Activated T-cell treated with anti-CD3 and anti-CD28 coated beads, Interleukin-2, amount 50 U/mL, for 72 hours (primary cell): Measurements from ENCODE around the gene CAMTA1. TPM values are rescaled to one million over a fixed set of nuclear protein-coding genes. Genes with fewer than 3 reads are reported as not detected.

Experiments used
- ATAC-seq, 2 donors: fragments of 150-1000 bp; cut with Tn5 transposase; replicated peaks in 1 of 2; 2 replicates each; pipeline ENCODE4 v1.10.0; 2021; ENCODE audit warnings: moderate library complexity in 2 of 2, mild to moderate bottlenecking in 1 of 2
- DNase-seq, 2 donors: peaks; one replicate each; pipeline ENCODE4 v3.0.0; 2021 to 2022; ENCODE audit warnings: mixed read lengths in 1 of 2
- H3K27ac Mint-ChIP-seq: one replicate; pipeline ENCODE4 v1.8.0; 2022; ENCODE audit warnings: mild to moderate bottlenecking, moderate library complexity, mixed read lengths
- H3K27me3 Mint-ChIP-seq: one replicate; pipeline ENCODE4 v1.8.0; 2022; ENCODE audit warnings: low read depth, mixed read lengths
- H3K36me3 Mint-ChIP-seq, 2 donors: one replicate each; pipeline ENCODE4 v1.8.0; 2022; ENCODE audit warnings: mixed read lengths in 2 of 2, mild to moderate bottlenecking in 1 of 2; ENCODE audit not compliant: insufficient read depth in 2 of 2
- H3K4me1 Mint-ChIP-seq: one replicate; pipeline ENCODE4 v1.8.0; 2022; ENCODE audit warnings: low read depth, mixed read lengths
- H3K4me3 Mint-ChIP-seq, 2 donors: one replicate each; pipeline ENCODE4 v1.8.0; 2022; ENCODE audit warnings: mild to moderate bottlenecking in 2 of 2, mixed read lengths in 2 of 2, moderate library complexity in 2 of 2
- H3K9me3 Mint-ChIP-seq, 2 donors: one replicate each; pipeline ENCODE4 v1.8.0; 2022; ENCODE audit warnings: mixed read lengths in 2 of 2
- total RNA-seq, 2 donors: library from RNA; stranded (reverse); gene quantifications; one replicate each; pipeline ENCODE4 v1.2.3, GENCODE V29; 2022

The CAMTA1 gene
- total RNA-seq, 2 donors from 2014 or later = 47.8 to 63.3 TPM

- DNase-seq (no peak), ATAC-seq (no peak)
- Mint-ChIP-seq H3K27me3 (peaks cover 5% of the 10 kb centered on the region), H3K27ac (no peak overlapping the region), H3K4me1 (no peaks in the 10 kb centered on the region), H3K4me3 (no peak overlapping the region), H3K36me3 (no peaks in the 10 kb centered on the region), H3K9me3 (no peaks in the 10 kb centered on the region)
Observed at GRCh38 chr1:7223334-7224080, 438.3 kb downstream of the CAMTA1 start.

DNA sequence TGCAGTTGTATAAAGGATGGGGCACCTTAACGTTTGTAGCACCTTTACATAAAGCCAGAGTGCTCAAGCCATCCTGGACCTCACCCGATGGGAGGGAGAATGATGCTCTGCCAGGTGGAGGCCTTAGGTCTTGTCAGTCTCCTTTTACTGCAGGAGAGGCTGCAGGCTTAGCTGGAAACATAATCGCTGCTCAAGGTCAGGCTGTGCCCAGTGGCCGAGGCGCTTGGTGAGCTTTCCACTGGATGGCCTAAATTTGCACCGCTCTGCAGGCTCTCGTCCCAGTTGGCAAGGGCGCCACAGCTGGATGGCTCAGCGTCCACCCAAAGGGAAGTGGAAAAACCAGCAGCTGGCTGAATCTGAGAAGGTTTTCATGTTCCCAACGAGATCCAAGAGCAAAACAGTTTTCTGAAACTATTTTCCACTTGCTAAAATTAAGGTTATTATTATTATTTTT, 438.9 kb downstream of the CAMTA1 start:
- ATAC-seq = no peak
- no peak for DNase-seq
- no peaks in the 10 kb centered on the region for H3K4me1 Mint-ChIP-seq
- no peaks in the 10 kb centered on the region for H3K36me3 Mint-ChIP-seq
- H3K9me3 Mint-ChIP-seq = no peaks in the 10 kb centered on the region
- H3K27me3 Mint-ChIP-seq = no peaks in the 10 kb centered on the region
- no peak overlapping the region for H3K4me3 Mint-ChIP-seq
- H3K27ac Mint-ChIP-seq = no peak overlapping the region

DNA sequence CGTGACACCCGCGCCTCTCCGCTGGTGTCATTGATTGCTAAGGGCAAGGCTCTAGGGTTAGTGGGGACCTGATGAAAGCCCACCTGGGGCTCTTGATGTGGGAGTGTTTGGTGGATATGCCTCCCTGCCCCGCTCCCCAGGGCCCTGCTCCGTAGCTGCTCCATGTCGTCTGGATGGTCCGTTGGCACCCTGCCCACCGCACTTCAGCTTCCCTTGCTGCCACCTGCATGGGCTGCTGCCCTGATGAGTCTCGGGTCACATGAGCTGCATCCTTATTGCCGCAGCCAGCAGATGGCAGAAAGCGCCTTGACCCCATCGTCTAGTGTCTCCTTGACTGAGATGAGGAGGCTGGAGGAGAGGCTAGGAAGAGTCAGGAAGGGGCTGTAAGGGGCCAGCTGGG, 439.4 kb downstream of the CAMTA1 start:
- ATAC-seq (no peak), DNase-seq (no peak)

GRCh38 chr1:7225711-7226505, 440.7 kb downstream of the CAMTA1 start:
- H3K27ac Mint-ChIP-seq = no peak overlapping the region
- DNase-seq = no peak
- ATAC-seq = no peak
- no peaks in the 10 kb centered on the region for H3K36me3 Mint-ChIP-seq
- H3K27me3 Mint-ChIP-seq = no peaks in the 10 kb centered on the region
- no peaks in the 10 kb centered on the region for H3K9me3 Mint-ChIP-seq
- no peaks in the 10 kb centered on the region for H3K4me1 Mint-ChIP-seq
- no peak overlapping the region for H3K4me3 Mint-ChIP-seq

More for the DNA sequence above, 439.4 kb downstream of the CAMTA1 start:
- Mint-ChIP-seq H3K36me3 (no peaks in the 10 kb centered on the region), H3K27ac (no peak overlapping the region), H3K27me3 (no peaks in the 10 kb centered on the region), H3K4me3 (no peak overlapping the region), H3K9me3 (no peaks in the 10 kb centered on the region), H3K4me1 (no peaks in the 10 kb centered on the region)

DNA sequence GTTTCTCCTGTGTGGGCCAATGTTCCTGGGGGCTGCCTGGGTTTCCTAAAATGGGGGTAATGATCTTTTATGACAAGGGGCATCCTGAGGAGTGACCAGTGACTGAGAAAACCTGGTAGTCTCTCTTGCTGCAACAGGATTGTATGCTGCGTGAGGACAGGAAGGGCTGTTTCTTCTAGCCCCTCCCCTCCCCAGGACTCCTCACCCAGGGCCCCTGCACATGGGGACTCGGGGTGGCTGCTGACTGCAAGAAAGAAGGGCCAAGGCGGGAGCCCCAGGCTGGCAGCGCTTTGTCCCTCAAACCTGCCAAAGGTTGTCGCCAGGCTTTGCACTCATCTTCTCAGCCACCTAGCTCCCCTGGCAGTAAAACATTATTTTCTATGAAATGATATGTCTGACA, 442.4 kb downstream of the CAMTA1 start:
- no peak overlapping the region for H3K27ac Mint-ChIP-seq
- H3K9me3 Mint-ChIP-seq = no peaks in the 10 kb centered on the region
- H3K27me3 Mint-ChIP-seq = no peaks in the 10 kb centered on the region
- ATAC-seq (no peak), DNase-seq (no peak)
- no peaks in the 10 kb centered on the region for H3K36me3 Mint-ChIP-seq
- H3K4me1 Mint-ChIP-seq = no peaks in the 10 kb centered on the region
- H3K4me3 Mint-ChIP-seq = no peak overlapping the region

DNA sequence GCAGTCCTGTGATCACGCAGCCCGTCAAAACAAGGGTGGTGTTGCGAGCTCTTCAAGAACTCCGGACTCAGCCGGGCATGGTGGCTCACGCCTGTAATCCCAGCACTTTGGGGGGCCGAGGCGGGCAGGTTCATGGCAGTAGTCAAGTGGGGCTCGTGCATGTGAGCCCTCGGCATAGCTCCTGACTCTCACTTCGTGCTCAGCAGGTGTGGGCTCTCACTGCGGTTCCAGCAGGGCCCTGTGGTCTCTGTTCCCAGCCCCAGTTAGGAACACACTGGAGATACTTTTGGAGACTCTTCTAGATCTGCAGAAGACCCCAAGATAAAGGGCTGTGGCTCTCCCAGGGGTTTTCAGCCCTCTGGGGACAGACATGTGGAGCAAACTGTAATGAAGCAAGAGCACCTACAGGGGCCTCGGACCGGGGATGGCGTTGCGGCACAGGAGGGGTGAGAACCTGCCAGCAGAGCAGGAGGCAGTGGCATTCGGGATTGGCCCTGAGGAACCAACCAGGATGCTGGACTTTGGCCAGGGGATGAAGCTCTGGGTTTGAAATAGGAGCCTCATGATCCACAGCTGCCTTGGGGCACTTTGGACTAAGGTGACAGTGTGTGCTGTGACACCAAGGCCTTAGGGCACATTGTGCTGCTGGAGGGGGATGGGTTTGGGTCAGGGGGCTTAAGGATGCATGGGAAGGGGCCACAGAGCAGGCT, 443.2 kb downstream of the CAMTA1 start:
- H3K4me3 Mint-ChIP-seq = no peak overlapping the region
- H3K27ac Mint-ChIP-seq = no peak overlapping the region
- H3K9me3 Mint-ChIP-seq = no peaks in the 10 kb centered on the region
- no peaks in the 10 kb centered on the region for H3K27me3 Mint-ChIP-seq
- no peaks in the 10 kb centered on the region for H3K36me3 Mint-ChIP-seq
- no peak for DNase-seq
- no peak for ATAC-seq
- no peaks in the 10 kb centered on the region for H3K4me1 Mint-ChIP-seq

- H3K27ac Mint-ChIP-seq = no peak overlapping the region
- no peaks in the 10 kb centered on the region for H3K9me3 Mint-ChIP-seq
- no peak overlapping the region for H3K4me3 Mint-ChIP-seq
- H3K27me3 Mint-ChIP-seq = no peaks in the 10 kb centered on the region
- no peaks in the 10 kb centered on the region for H3K4me1 Mint-ChIP-seq
- H3K36me3 Mint-ChIP-seq = no peaks in the 10 kb centered on the region
- ATAC-seq (no peak), DNase-seq (no peak)
Observed at GRCh38 chr1:7229186-7229585, 443.9 kb downstream of the CAMTA1 start.

DNA sequence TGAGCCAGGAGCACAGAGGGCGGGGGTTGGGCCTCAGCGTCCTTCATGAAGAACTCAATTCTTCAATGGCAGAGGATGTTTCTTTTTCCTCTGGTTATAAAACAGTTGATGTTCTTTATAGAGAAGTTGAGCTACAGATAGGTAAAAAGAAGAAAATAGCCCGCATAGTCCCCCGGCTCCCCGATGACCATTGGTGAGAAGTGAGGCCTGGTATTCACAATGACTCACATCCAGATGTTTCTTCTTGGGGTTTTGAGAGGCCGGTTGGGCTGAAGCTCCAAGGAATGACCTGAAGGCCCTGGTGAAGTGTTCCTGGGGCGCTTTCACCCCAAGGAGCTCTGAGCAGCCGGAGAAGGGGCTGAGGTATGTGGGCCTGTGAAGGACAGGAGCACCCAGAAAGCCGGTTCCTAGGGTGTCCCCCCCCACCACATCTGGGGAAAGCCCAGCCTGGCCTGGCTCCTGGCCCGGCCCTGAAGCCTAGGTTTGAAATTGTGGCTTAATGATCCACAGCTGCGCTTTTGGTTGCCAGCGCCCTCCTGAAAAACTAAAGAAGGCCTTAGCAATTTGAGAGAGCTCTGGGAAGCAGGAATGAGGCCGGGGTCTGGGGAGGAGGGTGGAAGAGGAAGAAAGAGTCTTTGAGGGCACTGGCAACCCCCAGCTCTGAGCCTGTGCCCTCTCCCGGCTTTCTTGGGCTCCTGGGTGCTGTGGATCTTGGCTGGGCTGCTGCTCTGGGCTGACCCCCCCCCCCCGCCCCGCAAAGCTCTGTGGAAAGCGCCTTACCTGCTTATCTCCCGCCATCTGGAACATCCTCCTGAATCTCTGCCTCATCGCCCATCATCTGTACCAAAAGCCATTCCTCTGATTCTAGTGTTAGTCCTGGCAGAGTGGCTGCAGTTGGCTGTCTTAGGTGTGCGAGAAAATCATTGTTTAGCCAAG, 444.7 kb downstream of the CAMTA1 start:
- ATAC-seq (no peak), DNase-seq (no peak)
- H3K27me3 Mint-ChIP-seq = no peaks in the 10 kb centered on the region
- H3K27ac Mint-ChIP-seq = no peak overlapping the region
- no peaks in the 10 kb centered on the region for H3K9me3 Mint-ChIP-seq
- H3K4me3 Mint-ChIP-seq = no peak overlapping the region
- H3K36me3 Mint-ChIP-seq = no peaks in the 10 kb centered on the region
- no peaks in the 10 kb centered on the region for H3K4me1 Mint-ChIP-seq

- Mint-ChIP-seq H3K36me3 (no peaks in the 10 kb centered on the region), H3K4me3 (no peak overlapping the region), H3K4me1 (no peaks in the 10 kb centered on the region), H3K9me3 (no peaks in the 10 kb centered on the region), H3K27me3 (peaks cover 3% of the 10 kb centered on the region), H3K27ac (no peak overlapping the region)
- DNase-seq (no peak), ATAC-seq (no peak)
Observed at GRCh38 chr1:7232441-7233236, 447.4 kb downstream of the CAMTA1 start.

- Mint-ChIP-seq H3K27me3 (peaks cover 7% of the 10 kb centered on the region), H3K4me3 (no peak overlapping the region), H3K36me3 (no peaks in the 10 kb centered on the region), H3K9me3 (no peaks in the 10 kb centered on the region), H3K27ac (no peak overlapping the region), H3K4me1 (no peaks in the 10 kb centered on the region)
- no peak for DNase-seq
- ATAC-seq = no peak
Observed at GRCh38 chr1:7233237-7233540, 447.9 kb downstream of the CAMTA1 start.

- no peaks in the 10 kb centered on the region for H3K9me3 Mint-ChIP-seq
- DNase-seq (no peak), ATAC-seq (no peak)
- H3K4me1 Mint-ChIP-seq = no peaks in the 10 kb centered on the region
- H3K27ac Mint-ChIP-seq = no peak overlapping the region
- no peak overlapping the region for H3K4me3 Mint-ChIP-seq
- no peaks in the 10 kb centered on the region for H3K36me3 Mint-ChIP-seq
- H3K27me3 Mint-ChIP-seq = peaks cover 7% of the 10 kb centered on the region
Observed at GRCh38 chr1:7233646-7234470, 448.6 kb downstream of the CAMTA1 start.
